Lower leg skin (tissue), 4 donors: ENCODE results near the gene CSMD2. TPM values are rescaled to one million over a fixed set of nuclear protein-coding genes. Genes with fewer than 3 reads are reported as not detected.

Source experiments
- DNase-seq, 2 donors: peaks; one replicate each; pipeline ENCODE4 v3.0.0-alpha.2; 2019; ENCODE audit warnings: low spot score in 2 of 2
- H3K4me3 ChIP-seq: fragments of 200-600 bp; sonication (generic); 2 replicates; pipeline ENCODE4 v1.5.1; 2017; ENCODE audit warnings: mild to moderate bottlenecking, low read depth; ENCODE audit not compliant: poor library complexity, severe bottlenecking
- CTCF ChIP-seq, 3 donors: fragments of 450-650 bp; IDR thresholded peaks; one replicate each; pipeline ENCODE4 v1.5.1; 2016; ENCODE audit warnings: antibody characterized with exemption in 3 of 3, mild to moderate bottlenecking in 3 of 3, moderate library complexity in 2 of 3
- POLR2A ChIP-seq, 2 donors: fragments of 450-650 bp; IDR thresholded peaks; one replicate each; pipeline ENCODE4 v1.6.1; 2016 to 2017; ENCODE audit warnings: antibody characterized with exemption in 2 of 2, mild to moderate bottlenecking in 1 of 2, moderate library complexity in 1 of 2
- WGBS, 2 donors: methylation state at CpG; one replicate each; pipeline ENCODE4 v1.1.5; 2018; 5-methylcytosine and 5-hydroxymethylcytosine counted together
- intact Hi-C: fragments of 100-400 bp; cut with DNase I; formaldehyde crosslinking; loops from one replicate; pipeline ENCODE4 v1.15.0; 2023; ENCODE audit warnings: low total_unique reads
- total RNA-seq, 4 donors: library from RNA; depleted of rRNA; stranded (reverse); fragments of >200 nt; gene quantifications; one replicate each; pipeline ENCODE4 v1.1.0, GENCODE V29; 2016

CSMD2 gene
- total RNA-seq, 4 donors from 2014 or later = 0.11 to 1.0 TPM; not detected in 2

GRCh38 chr1:33698361-33699035 lies 466.5 kb downstream of the CSMD2 start:
- no peak overlapping the region for H3K4me3 ChIP-seq
- no peak for DNase-seq
- TF ChIP-seq CTCF (IDR thresholded peaks at IDR 0.05) (no peak), POLR2A (IDR thresholded peaks at IDR 0.05) (no peak)
- 89 to 95% methylated on average over 13 to 14 of the region's 14 CpGs for WGBS, 2 donors
- intact Hi-C loops = no loop called here

GRCh38 chr1:33697816-33698215 lies 467.2 kb downstream of the CSMD2 start:
- no peak for DNase-seq
- H3K4me3 ChIP-seq = no peak overlapping the region
- 64 to 65% methylated on average over 2 of the region's 2 CpGs for WGBS, 2 donors
- intact Hi-C loops = no loop called here
- TF ChIP-seq CTCF (IDR thresholded peaks at IDR 0.05) = no peak

DNA sequence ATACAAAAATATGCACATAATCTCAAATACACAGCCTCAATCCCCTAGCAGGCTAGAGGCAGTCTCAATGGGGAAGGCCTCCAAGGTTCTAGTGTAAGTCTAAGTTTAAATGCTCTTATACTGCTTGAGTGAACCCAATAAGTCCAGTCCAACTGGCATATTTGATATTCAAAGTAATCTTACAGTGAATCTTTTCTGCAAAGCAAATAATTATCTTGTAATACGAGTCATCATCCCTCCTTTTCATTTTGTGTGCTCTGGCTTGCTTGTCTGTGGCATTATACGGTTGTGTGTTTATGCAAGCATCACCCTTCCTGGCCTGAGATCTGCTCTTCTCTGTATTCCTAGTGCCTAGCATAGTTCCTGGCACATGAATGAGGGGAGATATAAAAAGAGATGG lies 468.1 kb downstream of the CSMD2 start:
- TF ChIP-seq CTCF (IDR thresholded peaks at IDR 0.05) (no peak), POLR2A (IDR thresholded peaks at IDR 0.05) (no peak)
- 58 to 69% methylated on average over 2 of the region's 2 CpGs for WGBS, 2 donors
- H3K4me3 ChIP-seq = no peak overlapping the region
- intact Hi-C loops = no loop called here
- DNase-seq = no peak

GRCh38 chr1:33696311-33696710 lies 468.7 kb downstream of the CSMD2 start:
- intact Hi-C loops = no loop called here
- WGBS, 2 donors = 82 to 93% methylated on average over 1 of the region's 1 CpG
- no peak overlapping the region for H3K4me3 ChIP-seq
- DNase-seq = no peak
- TF ChIP-seq POLR2A (IDR thresholded peaks at IDR 0.05) (no peak), CTCF (IDR thresholded peaks at IDR 0.05) (no peak)

GRCh38 chr1:33692206-33693188 lies 472.5 kb downstream of the CSMD2 start:
- H3K4me3 ChIP-seq = no peak overlapping the region
- 95 to 98% methylated on average over 7 of the region's 7 CpGs for WGBS, 2 donors
- no peak for DNase-seq
- no peak for TF ChIP-seq POLR2A (IDR thresholded peaks at IDR 0.05)
- no peak for TF ChIP-seq CTCF (IDR thresholded peaks at IDR 0.05)
- intact Hi-C loops = no loop called here
